Ovary (tissue), 3 donors: ENCODE data around the gene FLOT2.

Experiments used
- CTCF ChIP-seq, 3 donors: fragments of 450-650 bp in 2 of 3; fragments of 200-600 bp in 1 of 3; IDR thresholded peaks; one replicate each; pipeline versions ENCODE4 v1.5.1 to v1.8.0; 2016 to 2022; ENCODE audit warnings: antibody characterized with exemption in 3 of 3, mild to moderate bottlenecking in 1 of 3
- EP300 ChIP-seq: sonication (generic); formaldehyde crosslinking; IDR thresholded peaks from one replicate; pipeline ENCODE4 v1.6.1; 2017; ENCODE audit warnings: antibody characterized with exemption
- POLR2A ChIP-seq: fragments of 450-650 bp; IDR thresholded peaks from one replicate; pipeline ENCODE4 v1.6.1; 2017; ENCODE audit warnings: antibody characterized with exemption, mild to moderate bottlenecking, moderate library complexity
- donor health status: DM: no; HTN: no; CAD: no.

- TF ChIP-seq CTCF (IDR thresholded peaks at IDR 0.05) (no peak), EP300 (no peak), POLR2A (no peak)
Observed at GRCh38 chr17:28878158-28878910, 19.2 kb downstream of the FLOT2 start.
